Dedifferentiated amniotic fluid mesenchymal stem cell (primary cell): Measurements from ENCODE around the gene GPRIN3.
A peak's percentile ranks its signal among the peaks of the same experiment; 100 is the strongest.
"Not testable (repeated sequence)": the region's sequence is repeated elsewhere in the genome, so short reads cannot be mapped to it uniquely, and the experiment has no call there.

Source experiments
- DNase-seq: peaks from one replicate; pipeline ENCODE4 v3.0.0-alpha.2; 2016; ENCODE audit errors: extremely low spot score

GPRIN3 gene

DNA sequence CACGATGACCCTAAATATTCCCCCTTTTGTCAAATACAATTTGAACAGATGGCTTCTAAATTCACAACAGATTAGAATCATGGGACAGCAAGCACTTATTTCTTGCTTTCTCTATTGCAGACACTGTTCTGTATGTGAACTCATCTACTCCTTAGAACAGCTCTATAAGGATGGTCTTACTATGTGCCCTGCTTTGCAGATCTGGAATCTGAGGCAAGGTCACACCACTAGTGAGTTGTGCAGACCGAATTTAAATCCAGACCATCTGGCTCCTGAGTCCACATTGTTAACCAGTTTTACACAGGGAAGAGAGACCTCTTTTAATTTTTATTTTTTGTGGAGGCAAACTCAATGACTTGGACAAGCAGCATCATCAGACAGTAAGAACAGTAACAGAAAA, 50.2 kb downstream of the GPRIN3 start:
- DNase-seq, result no peak

DNA sequence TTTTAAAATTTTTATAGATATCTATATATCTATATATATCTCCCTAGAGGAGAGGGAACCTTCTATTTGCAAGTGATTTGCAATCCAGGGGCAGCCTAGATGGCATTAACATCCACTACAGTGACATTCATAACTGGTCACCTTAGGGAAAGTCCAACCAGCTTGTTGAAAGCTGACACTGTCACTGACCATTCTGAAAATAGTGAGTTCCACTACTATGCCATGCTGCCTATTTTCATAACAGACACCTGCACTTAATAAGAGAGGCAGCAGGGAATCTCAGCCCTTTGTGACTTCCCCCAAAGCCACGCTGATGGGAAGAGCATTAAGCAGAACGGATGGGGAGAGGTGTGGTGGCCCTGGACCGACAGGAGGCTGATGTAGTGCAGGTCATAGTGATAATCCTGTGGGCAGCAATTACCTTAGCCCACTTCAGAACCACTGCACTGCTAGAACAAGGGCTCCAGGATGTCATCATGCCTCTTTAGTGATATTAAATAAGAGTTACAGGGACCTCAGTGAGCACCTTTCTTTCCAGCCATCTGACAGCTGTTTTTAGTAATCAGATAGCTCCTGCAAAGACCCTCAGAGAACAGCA, 51.3 kb downstream of the GPRIN3 start:
- DNase-seq, result no peak

- DNase-seq, result no peak
Observed at GRCh38 chr4:89254847-89255246, 52.8 kb downstream of the GPRIN3 start.

GRCh38 chr4:89254347-89254746, 53.3 kb downstream of the GPRIN3 start:
- DNase-seq, result not testable (repeated sequence)

DNA sequence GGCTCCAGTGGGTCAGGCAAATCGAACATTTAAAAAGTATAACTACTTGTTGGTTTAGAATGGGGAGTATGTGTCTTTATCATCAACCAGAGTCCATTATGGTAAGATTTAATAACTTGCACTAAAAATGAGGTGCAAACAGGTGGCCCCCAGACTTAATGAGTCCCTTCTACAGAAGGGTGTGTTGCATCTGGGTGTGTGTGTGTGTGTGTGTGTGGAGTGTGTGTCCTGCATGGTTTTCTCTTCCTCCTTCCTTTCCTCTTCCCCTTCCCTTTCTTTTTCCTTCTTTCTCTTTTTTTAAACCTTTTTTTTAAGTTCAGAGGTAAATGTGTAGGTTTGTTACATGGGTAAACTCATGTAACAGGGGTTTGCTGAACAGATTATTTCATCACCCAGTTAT, 53.7 kb downstream of the GPRIN3 start:
- DNase-seq, result no peak

GRCh38 chr4:89253311-89253710, 54.3 kb downstream of the GPRIN3 start:
- DNase-seq, result no peak

- no peak for DNase-seq
Observed at GRCh38 chr4:89251396-89251795, 56.2 kb downstream of the GPRIN3 start.

DNA sequence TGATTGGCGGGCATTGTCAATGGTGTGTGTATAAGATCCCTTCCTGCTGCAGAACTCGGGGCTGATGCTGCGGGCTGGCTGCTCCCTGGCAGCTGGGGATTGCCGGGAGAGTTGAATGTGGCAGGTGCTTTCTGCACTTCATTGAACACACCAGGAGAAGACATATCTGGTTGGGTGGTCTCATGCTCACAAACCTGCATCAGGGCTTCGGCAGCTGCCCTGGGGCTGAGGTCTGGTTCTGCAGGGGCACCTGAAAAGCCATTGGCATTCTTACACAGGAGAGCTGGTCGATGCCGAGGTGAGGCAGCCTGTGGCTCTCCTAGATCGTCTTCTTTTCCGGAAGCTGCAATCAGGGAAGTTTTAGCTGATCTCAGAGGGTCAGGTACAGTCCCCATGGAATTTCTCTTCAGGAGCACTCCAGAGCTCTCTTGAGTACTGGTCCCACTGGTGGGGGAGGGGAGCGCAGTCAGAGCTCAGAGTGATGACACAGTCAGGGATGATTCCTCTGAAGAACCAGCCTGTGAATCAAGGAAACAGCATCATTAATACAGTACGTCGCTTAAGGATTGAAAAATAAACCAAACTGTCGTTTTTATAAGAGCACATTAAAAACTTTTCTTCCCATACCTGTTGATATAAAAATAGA, 57.8 kb downstream of the GPRIN3 start:
- DNase-seq, result no peak

DNA sequence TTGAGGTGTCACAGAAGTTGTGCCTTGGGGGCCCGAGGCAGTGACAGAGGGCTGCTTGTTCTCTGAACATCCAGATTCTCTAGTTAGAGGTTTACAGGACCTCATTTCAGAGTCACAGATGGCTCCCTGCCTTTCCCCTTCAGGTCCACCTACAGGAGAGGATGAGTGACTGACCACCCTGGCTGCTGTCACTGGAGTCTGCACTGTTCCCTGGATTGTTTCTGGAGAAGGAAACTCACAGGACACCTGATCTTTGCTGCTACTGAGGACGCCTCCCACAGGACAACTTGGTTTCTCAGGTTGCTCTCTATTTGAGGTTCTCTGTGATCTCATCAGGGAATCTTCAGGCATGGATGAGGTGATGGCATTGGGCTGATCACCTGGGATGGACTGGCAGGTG, 58.3 kb downstream of the GPRIN3 start:
- no peak for DNase-seq

GRCh38 chr4:89248879-89249281, 58.7 kb downstream of the GPRIN3 start:
- no peak for DNase-seq

- no peak for DNase-seq
Observed at GRCh38 chr4:89247951-89248350, 59.6 kb downstream of the GPRIN3 start.

DNA sequence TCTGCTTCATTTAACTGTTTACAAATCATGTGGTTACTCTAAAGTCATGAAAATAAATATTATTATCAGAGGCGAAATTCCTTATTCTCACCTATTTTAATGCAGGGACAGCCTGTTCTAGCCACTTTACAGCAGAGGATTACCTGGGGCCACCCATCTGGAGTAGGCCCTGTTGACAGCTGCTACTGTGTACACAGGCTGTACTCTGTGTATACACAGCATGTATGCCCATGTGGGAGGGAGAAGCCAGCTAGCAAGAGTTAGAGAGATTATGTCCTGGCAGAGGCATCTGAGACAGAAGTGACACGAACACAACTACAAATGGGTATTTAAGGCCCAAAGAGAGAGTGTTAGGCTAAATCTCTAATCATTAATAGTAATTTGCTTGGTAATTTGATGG, 62.1 kb downstream of the GPRIN3 start:
- DNase-seq, result no peak

DNA sequence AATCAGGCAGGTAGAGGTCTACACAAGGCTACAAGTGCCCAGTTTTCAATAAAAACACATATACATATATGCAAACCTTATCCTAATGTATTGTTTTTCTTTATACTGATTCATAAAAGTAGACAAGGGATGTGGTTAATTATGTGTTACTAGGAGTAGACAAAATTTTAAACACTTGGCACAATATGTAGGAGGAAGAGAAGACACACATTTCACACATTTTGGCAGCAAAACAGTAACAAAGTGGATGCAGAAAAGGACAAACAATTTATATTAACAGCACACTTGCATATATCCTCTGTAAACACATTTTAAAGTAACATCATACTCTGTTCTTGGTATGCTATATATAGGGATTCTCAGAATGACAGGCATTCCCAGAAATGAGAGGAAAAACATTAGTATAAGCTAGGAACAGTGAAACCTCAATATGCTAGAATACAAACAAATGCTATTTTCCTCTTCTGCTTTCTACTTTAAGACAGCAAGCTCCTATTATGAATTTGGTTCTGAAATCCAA, 63.8 kb downstream of the GPRIN3 start:
- DNase-seq, result no peak

GRCh38 chr4:89242864-89243732, 64.5 kb downstream of the GPRIN3 start:
- DNase-seq, result no peak

DNA sequence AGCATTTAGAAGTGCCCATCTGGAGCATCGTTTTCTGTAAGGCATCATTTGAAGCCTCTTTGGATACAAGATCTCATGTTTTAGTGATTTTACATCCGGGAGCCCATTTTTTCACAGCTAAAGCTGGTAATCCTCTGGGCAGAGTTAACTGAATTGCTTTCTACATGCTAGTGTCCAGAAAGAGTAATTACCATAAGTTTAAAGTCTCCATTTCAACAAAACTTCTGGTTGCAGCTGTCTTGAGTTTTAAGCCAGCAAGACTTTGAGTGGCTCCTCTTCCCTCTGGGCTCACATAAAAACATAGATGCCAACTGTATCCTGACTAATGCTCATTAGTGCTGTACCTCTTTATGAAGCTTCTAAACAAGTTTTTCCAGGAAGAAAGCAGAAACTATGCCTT, 65.4 kb downstream of the GPRIN3 start:
- no peak for DNase-seq

DNA sequence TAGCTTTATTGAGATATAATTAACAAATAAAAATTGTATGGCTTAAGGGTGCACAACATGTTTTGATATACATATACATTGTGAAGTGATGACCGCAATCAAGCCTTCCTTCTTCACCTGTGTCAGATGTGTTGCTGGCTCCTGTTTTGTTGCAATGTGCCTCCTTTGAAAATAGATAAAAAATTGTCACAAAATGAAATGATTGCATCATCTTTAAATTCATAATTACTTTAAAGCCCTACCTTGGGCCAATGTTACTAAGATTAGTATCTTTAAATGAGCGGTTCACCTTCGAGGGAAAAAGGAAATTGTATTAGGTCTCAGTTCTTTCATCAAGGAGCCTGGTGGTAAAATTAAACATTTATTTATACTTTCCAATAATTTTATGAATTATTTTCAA, 77.3 kb downstream of the GPRIN3 start:
- DNase-seq, result no peak

DNA sequence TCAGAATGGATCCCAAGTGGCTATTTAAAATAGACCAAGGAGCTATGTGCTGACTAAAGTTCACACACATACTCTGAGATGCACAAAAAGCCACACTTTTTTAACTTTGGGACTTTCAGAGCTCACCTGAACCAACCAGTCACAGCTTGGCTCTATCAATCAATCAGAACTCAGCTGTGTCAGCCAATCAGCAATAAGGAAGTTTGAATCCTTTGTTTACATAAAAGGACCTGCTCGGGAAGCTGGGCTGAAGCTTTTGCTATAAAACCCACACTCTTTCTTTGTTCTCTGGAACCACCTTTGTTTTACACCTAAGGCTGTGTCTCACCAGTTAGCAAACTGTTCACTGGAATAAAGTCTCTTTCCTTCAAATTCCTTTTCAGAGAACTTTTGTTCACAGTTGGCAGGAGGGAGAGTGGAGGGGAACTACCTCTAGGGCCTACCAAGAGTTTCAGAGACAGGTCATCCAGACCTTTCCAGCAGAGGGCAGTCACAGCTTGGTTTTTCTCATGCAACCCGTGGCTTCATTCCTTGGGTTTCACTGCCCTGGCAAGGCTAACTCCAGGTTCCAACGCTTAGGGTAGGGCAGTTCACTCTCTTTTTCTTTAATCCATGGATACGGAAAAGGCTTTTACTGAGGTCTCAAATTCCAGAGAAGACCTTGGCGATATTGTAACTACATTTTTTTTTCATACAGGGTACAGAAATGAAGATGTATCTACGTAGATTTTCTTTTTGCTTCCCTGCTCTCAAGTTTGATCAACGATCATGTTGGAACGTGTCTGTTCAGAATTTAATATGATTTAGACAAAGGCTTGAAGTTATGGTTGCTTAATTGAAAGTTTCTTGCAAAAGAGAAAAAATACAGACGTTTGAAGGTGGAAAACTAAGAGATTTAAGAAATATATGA, 80.7 kb downstream of the GPRIN3 start:
- DNase-seq, result peak; percentile 79

- no peak for DNase-seq
Observed at GRCh38 chr4:89222170-89222569, 85.4 kb downstream of the GPRIN3 start.

- DNase-seq, result peak; percentile 90
Observed at GRCh38 chr4:89221167-89221867, 86.3 kb downstream of the GPRIN3 start.

- DNase-seq, result no peak
Observed at GRCh38 chr4:89218587-89218986, 89.0 kb downstream of the GPRIN3 start.

DNA sequence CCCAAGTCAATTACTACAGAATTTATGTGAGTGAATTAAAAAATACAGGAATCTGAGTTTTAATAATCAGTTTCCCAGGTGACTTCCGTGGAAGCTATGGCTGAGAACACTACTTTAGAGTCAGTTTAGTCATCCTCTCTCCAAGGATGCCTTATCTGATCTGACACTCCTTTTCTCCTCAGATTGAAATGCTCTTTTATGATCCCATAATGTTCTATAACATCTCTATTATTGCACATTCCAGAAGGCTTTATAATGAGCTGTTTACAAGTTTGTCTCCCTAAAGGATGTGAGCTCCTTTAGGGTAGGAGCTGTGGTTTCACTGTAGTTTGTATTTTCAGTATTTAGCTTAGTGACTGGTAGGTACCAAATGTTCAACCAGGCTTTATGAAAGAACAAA, 90.0 kb downstream of the GPRIN3 start:
- no peak for DNase-seq
